ENCODE data around the gene ATP10A.

Gene ATP10A

GRCh38 chr15:25677719-25678499, 185.2 kb downstream of the ATP10A start:
- no peak for DNase-seq (ENCODE audit: low spot score)

- no peak for DNase-seq (ENCODE audit: low spot score)
Observed at GRCh38 chr15:25676070-25676469, 187.1 kb downstream of the ATP10A start.

- DNase-seq (ENCODE audit: low spot score), result no peak
Observed at GRCh38 chr15:25675396-25675795, 187.7 kb downstream of the ATP10A start.

GRCh38 chr15:25674913-25675312, 188.2 kb downstream of the ATP10A start:
- DNase-seq (ENCODE audit: low spot score), result peak; percentile 58

GRCh38 chr15:25673972-25674371, 189.2 kb downstream of the ATP10A start:
- no peak for DNase-seq (ENCODE audit: low spot score)

GRCh38 chr15:25673351-25673750, 189.8 kb downstream of the ATP10A start:
- no peak for DNase-seq (ENCODE audit: low spot score)

- DNase-seq (ENCODE audit: low spot score), result no peak
Observed at GRCh38 chr15:25671132-25671531, 192.0 kb downstream of the ATP10A start.

GRCh38 chr15:25670621-25671020, 192.5 kb downstream of the ATP10A start:
- no peak for DNase-seq (ENCODE audit: low spot score)

- peak; percentile 26 for DNase-seq (ENCODE audit: low spot score)
Observed at GRCh38 chr15:25670025-25670554, 193.0 kb downstream of the ATP10A start.

- DNase-seq (ENCODE audit: low spot score), result no peak
Observed at GRCh38 chr15:25668901-25669300, 194.2 kb downstream of the ATP10A start.

- no peak for DNase-seq (ENCODE audit: low spot score)
Observed at GRCh38 chr15:25668236-25668795, 194.8 kb downstream of the ATP10A start.

GRCh38 chr15:25667829-25668228, 195.3 kb downstream of the ATP10A start:
- DNase-seq (ENCODE audit: low spot score), result no peak

- no peak for DNase-seq (ENCODE audit: low spot score)
Observed at GRCh38 chr15:25665913-25666312, 197.2 kb downstream of the ATP10A start.

- no peak for DNase-seq (ENCODE audit: low spot score)
Observed at GRCh38 chr15:25664761-25665160, 198.4 kb downstream of the ATP10A start.

- DNase-seq (ENCODE audit: low spot score), result no peak
Observed at GRCh38 chr15:25663515-25663914, 199.6 kb downstream of the ATP10A start.

- DNase-seq (ENCODE audit: low spot score), result no peak
Observed at GRCh38 chr15:25661898-25662297, 201.2 kb downstream of the ATP10A start.

- DNase-seq (ENCODE audit: low spot score), result no peak
Observed at GRCh38 chr15:25659251-25659650, 203.9 kb downstream of the ATP10A start.

GRCh38 chr15:25658560-25658959, 204.6 kb downstream of the ATP10A start:
- DNase-seq (ENCODE audit: low spot score), result no peak

- no peak for DNase-seq (ENCODE audit: low spot score)
Observed at GRCh38 chr15:25655207-25655948, 207.7 kb downstream of the ATP10A start.

GRCh38 chr15:25653371-25653770, 209.8 kb downstream of the ATP10A start:
- DNase-seq (ENCODE audit: low spot score), result no peak

GRCh38 chr15:25652704-25653103, 210.4 kb downstream of the ATP10A start:
- DNase-seq (ENCODE audit: low spot score), result no peak

- no peak for DNase-seq (ENCODE audit: low spot score)
Observed at GRCh38 chr15:25649390-25649789, 213.7 kb downstream of the ATP10A start.

GRCh38 chr15:25643120-25643519, 220.0 kb downstream of the ATP10A start:
- no peak for DNase-seq (ENCODE audit: low spot score)
